Astrocyte (in vitro differentiated cells and primary cell): Measurements from ENCODE around the gene AGPAT4. TPM values are rescaled to one million over a fixed set of nuclear protein-coding genes. Genes with fewer than 3 reads are reported as not detected.

Source experiments
- DNase-seq: peaks from one replicate; pipeline ENCODE4 v3.0.0-alpha.2; 2010; ENCODE audit warnings: low read depth
- FAIRE-seq: peaks from 2 replicates; lab custom pipeline; 2011; peaks lifted over from hg19 to GRCh38; lab: Jason Lieb, UNC
- H2AFZ ChIP-seq: 2 replicates; pipeline ENCODE4 v1.6.0; 2012; ENCODE audit warnings: low read depth, low read length, inconsistent platforms
- H3K27ac ChIP-seq: 2 replicates; pipeline ENCODE4 v1.5.1; 2011; ENCODE audit warnings: low read depth, low read length, inconsistent platforms
- H3K27me3 ChIP-seq: 2 replicates; pipeline ENCODE4 v1.6.0; 2011; ENCODE audit warnings: low read length, inconsistent platforms; ENCODE audit not compliant: insufficient read depth
- H3K36me3 ChIP-seq: 2 replicates; pipeline ENCODE4 v1.5.1; 2011; ENCODE audit warnings: low read length, inconsistent platforms; ENCODE audit not compliant: insufficient read depth
- H3K4me1 ChIP-seq: 2 replicates; pipeline ENCODE4 v1.5.1; 2011; ENCODE audit warnings: low read length, inconsistent platforms; ENCODE audit not compliant: insufficient read depth
- H3K4me2 ChIP-seq: 2 replicates; pipeline ENCODE4 v1.6.0; 2012; ENCODE audit warnings: low read length, inconsistent platforms
- H3K4me3 ChIP-seq: 2 replicates; pipeline ENCODE4 v1.5.1; 2011; ENCODE audit warnings: low read depth, mild to moderate bottlenecking, low read length, inconsistent platforms; ENCODE audit not compliant: insufficient read depth
- H3K79me2 ChIP-seq: 2 replicates; pipeline ENCODE4 v1.6.0; 2012; ENCODE audit warnings: mild to moderate bottlenecking, low read length, inconsistent platforms; ENCODE audit not compliant: insufficient read depth
- H3K9ac ChIP-seq: 2 replicates; pipeline ENCODE4 v1.6.0; 2012; ENCODE audit warnings: mild to moderate bottlenecking, low read length, inconsistent platforms
- H3K9me3 ChIP-seq: 2 replicates; pipeline ENCODE4 v1.5.1; 2012; ENCODE audit warnings: low read depth, mild to moderate bottlenecking, low read length, inconsistent platforms; ENCODE audit not compliant: insufficient read depth
- H4K20me1 ChIP-seq: 2 replicates; pipeline ENCODE4 v1.6.0; 2012; ENCODE audit warnings: low read length, inconsistent platforms; ENCODE audit not compliant: insufficient read depth
- H3K27ac Mint-ChIP-seq: one replicate; pipeline ENCODE4 v1.8.0; 2021; ENCODE audit warnings: mild to moderate bottlenecking, mixed read lengths; ENCODE audit not compliant: unreplicated experiment
- H3K27me3 Mint-ChIP-seq: one replicate; pipeline ENCODE4 v1.8.0; 2021; ENCODE audit warnings: low read depth, mixed read lengths; ENCODE audit not compliant: unreplicated experiment
- H3K36me3 Mint-ChIP-seq: one replicate; pipeline ENCODE4 v1.8.0; 2021; ENCODE audit warnings: low read depth, mixed read lengths; ENCODE audit not compliant: unreplicated experiment
- H3K4me1 Mint-ChIP-seq: one replicate; pipeline ENCODE4 v1.8.0; 2021; ENCODE audit warnings: low read depth, mixed read lengths; ENCODE audit not compliant: unreplicated experiment
- H3K4me3 Mint-ChIP-seq: one replicate; pipeline ENCODE4 v1.8.0; 2021; ENCODE audit warnings: mild to moderate bottlenecking, moderate library complexity, mixed read lengths; ENCODE audit not compliant: unreplicated experiment
- H3K9me3 Mint-ChIP-seq: one replicate; pipeline ENCODE4 v1.8.0; 2021; ENCODE audit warnings: mild to moderate bottlenecking, mixed read lengths; ENCODE audit not compliant: unreplicated experiment
- EZH2 ChIP-seq: IDR thresholded peaks from 2 replicates; pipeline ENCODE4 v1.6.1; 2012; ENCODE audit warnings: mild to moderate bottlenecking, low read length, inconsistent platforms; ENCODE audit not compliant: insufficient read depth
- total RNA-seq: library from RNA; stranded (reverse); gene quantifications from 2 replicates; pipeline ENCODE4 v1.2.1, GENCODE V29; 2021
- TF ChIP-seq, protein P1 (sequence below): IDR thresholded peaks from 2 replicates; pipeline ENCODE4 v1.5.1; 2011; ENCODE audit warnings: low read depth, mild to moderate bottlenecking, inconsistent platforms, low read length, moderate library complexity; ENCODE audit not compliant: insufficient read depth

Gene AGPAT4
- total RNA-seq, 1 donor from 2014 or later = 27.2 TPM

GRCh38 chr6:161265975-161266374 lies 7.9 kb downstream of the AGPAT4 start:
- Histone ChIP-seq H3K4me3 (no peak overlapping the region), H3K27me3 (no peaks in the 10 kb centered on the region), H3K4me2 (no peak overlapping the region), H3K79me2 (peaks cover 44% of the 10 kb centered on the region), H3K36me3 (no peaks in the 10 kb centered on the region), H4K20me1 (peaks cover 57% of the 10 kb centered on the region), H3K4me1 (peaks cover 3% of the 10 kb centered on the region), H3K9ac (no peak overlapping the region), H3K9me3 (no peaks in the 10 kb centered on the region), H3K27ac (no peak overlapping the region), H2AFZ (no peak overlapping the region)
- Mint-ChIP-seq H3K27ac (no peak overlapping the region), H3K36me3 (peaks cover 22% of the 10 kb centered on the region), H3K27me3 (no peaks in the 10 kb centered on the region), H3K9me3 (no peaks in the 10 kb centered on the region), H3K4me3 (no peak overlapping the region), H3K4me1 (peaks cover 22% of the 10 kb centered on the region)
- TF ChIP-seq, protein P1, sequence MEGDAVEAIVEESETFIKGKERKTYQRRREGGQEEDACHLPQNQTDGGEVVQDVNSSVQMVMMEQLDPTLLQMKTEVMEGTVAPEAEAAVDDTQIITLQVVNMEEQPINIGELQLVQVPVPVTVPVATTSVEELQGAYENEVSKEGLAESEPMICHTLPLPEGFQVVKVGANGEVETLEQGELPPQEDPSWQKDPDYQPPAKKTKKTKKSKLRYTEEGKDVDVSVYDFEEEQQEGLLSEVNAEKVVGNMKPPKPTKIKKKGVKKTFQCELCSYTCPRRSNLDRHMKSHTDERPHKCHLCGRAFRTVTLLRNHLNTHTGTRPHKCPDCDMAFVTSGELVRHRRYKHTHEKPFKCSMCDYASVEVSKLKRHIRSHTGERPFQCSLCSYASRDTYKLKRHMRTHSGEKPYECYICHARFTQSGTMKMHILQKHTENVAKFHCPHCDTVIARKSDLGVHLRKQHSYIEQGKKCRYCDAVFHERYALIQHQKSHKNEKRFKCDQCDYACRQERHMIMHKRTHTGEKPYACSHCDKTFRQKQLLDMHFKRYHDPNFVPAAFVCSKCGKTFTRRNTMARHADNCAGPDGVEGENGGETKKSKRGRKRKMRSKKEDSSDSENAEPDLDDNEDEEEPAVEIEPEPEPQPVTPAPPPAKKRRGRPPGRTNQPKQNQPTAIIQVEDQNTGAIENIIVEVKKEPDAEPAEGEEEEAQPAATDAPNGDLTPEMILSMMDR = no peak
- no peak for TF ChIP-seq EZH2
- FAIRE-seq (no peak), DNase-seq (no peak)

DNA sequence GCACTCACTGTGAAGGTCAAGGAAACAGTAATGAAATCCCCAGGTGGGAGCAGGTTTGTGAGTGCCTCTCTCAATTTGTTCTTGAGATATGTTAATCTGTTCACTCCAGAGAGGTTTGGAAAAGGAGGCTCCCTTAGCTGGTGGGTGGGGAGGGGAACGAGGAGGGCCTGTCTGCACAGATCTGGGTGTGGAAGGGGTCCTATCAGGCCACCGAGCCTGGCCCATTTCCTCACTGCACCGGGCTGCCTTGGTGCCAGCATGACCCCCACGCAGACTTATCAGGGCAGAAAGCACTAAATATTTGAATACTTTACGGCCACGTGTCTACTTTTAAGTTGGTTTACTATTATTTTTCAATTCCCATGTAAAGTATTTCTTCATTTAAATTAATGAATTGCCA lies 8.3 kb downstream of the AGPAT4 start:
- no peak overlapping the region for H3K4me2 ChIP-seq
- H3K36me3 ChIP-seq = no peaks in the 10 kb centered on the region
- H3K27ac ChIP-seq = no peak overlapping the region
- peaks cover 39% of the 10 kb centered on the region for H3K79me2 ChIP-seq
- H3K9me3 ChIP-seq = no peaks in the 10 kb centered on the region
- Mint-ChIP-seq H3K4me3 (no peak overlapping the region), H3K36me3 (peaks cover 23% of the 10 kb centered on the region), H3K27me3 (no peaks in the 10 kb centered on the region), H3K9me3 (no peaks in the 10 kb centered on the region), H3K27ac (no peak overlapping the region), H3K4me1 (peaks cover 20% of the 10 kb centered on the region)
- FAIRE-seq (no peak), DNase-seq (no peak)
- H2AFZ ChIP-seq = no peak overlapping the region
- no peaks in the 10 kb centered on the region for H3K27me3 ChIP-seq
- no peak for TF ChIP-seq EZH2
- TF ChIP-seq, protein P1 = no peak
- H4K20me1 ChIP-seq = peaks cover 54% of the 10 kb centered on the region
- no peak overlapping the region for H3K4me3 ChIP-seq
- H3K9ac ChIP-seq = no peak overlapping the region
- peaks cover 3% of the 10 kb centered on the region for H3K4me1 ChIP-seq

DNA sequence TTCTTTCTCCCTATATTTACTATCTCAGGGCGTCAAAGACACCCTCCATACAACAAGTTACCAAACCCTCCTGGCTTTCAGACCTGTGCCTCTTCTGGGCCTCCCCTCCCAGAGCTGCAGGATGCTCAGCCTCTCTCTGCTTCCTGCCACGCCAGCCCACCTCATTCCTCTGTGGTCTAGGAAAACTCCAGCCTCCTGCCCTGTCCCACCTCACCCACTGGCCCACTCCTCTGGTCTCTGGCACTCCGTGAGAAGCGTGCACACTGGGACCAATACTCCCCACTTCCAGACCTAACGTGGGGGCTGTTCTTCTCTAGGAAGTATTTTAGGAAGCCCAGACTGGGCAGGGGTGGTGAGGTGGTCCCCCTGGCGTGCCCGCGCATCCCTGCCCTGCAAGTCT lies 9.7 kb downstream of the AGPAT4 start:
- FAIRE-seq = no peak
- no peaks in the 10 kb centered on the region for H3K36me3 ChIP-seq
- peaks cover 46% of the 10 kb centered on the region for H4K20me1 ChIP-seq
- DNase-seq = no peak
- peaks cover 36% of the 10 kb centered on the region for H3K79me2 ChIP-seq
- no peaks in the 10 kb centered on the region for H3K9me3 Mint-ChIP-seq
- no peaks in the 10 kb centered on the region for H3K27me3 Mint-ChIP-seq
- no peak overlapping the region for H3K4me3 Mint-ChIP-seq
- H3K27ac ChIP-seq = no peak overlapping the region
- no peaks in the 10 kb centered on the region for H3K9me3 ChIP-seq
- no peak overlapping the region for H2AFZ ChIP-seq
- peaks cover 3% of the 10 kb centered on the region for H3K4me1 ChIP-seq
- no peak overlapping the region for H3K27ac Mint-ChIP-seq
- no peak overlapping the region for H3K4me2 ChIP-seq
- H3K36me3 Mint-ChIP-seq = peaks cover 27% of the 10 kb centered on the region
- TF ChIP-seq, protein P1 = no peak
- no peak for TF ChIP-seq EZH2
- H3K4me1 Mint-ChIP-seq = peaks cover 20% of the 10 kb centered on the region
- no peak overlapping the region for H3K4me3 ChIP-seq
- no peaks in the 10 kb centered on the region for H3K27me3 ChIP-seq
- H3K9ac ChIP-seq = no peak overlapping the region
